ENCODE data around the gene PANX2.

The PANX2 gene

GRCh38 chr22:50229370-50229769 lies 58.8 kb downstream of the PANX2 start:
- Histone ChIP-seq H2BK5ac (ENCODE audit: low read depth, low read length, poor library complexity, severe bottlenecking) (no peak overlapping the region), H4K8ac (ENCODE audit: low read length) (no peak overlapping the region), H3K23ac (ENCODE audit: low read length in 2 of 2) (no peak overlapping the region), H3K4ac (ENCODE audit: low read depth in 1 of 2, low read length in 2 of 2) (no peak overlapping the region), H3K4me2 (ENCODE audit: low read length, poor library complexity, severe bottlenecking) (no peak overlapping the region), H3K27me3 (ENCODE audit: control insufficient read depth in 1 of 2, insufficient read depth in 1 of 2, low read length in 2 of 2) (no peaks in the 10 kb centered on the region), H2BK120ac (ENCODE audit: low read depth, low read length) (no peak overlapping the region), H2AK5ac (ENCODE audit: low read length, severe bottlenecking) (no peak overlapping the region), H3K14ac (ENCODE audit: low read length in 2 of 2) (no peak overlapping the region), H2BK12ac (ENCODE audit: low read length in 2 of 2) (no peak overlapping the region), H2BK15ac (ENCODE audit: low read depth, poor library complexity, severe bottlenecking) (no peak overlapping the region), H2AFZ (ENCODE audit: low read depth, low read length) (no peak overlapping the region), H3K9me3 (ENCODE audit: control insufficient read depth, low read length) (no peaks in the 10 kb centered on the region), H3K18ac (ENCODE audit: low read depth in 1 of 2, low read length in 2 of 2) (no peak overlapping the region), H3K79me1 (replicated peaks; ENCODE audit: low read length, poor library complexity, severe bottlenecking) (peaks cover 46% of the 10 kb centered on the region), H3K4me1 (ENCODE audit: control insufficient read depth, insufficient read depth, low read depth, low read length) (peaks cover 2% of the 10 kb centered on the region), H4K91ac (ENCODE audit: low read length) (no peak overlapping the region), H3K9ac (ENCODE audit: low read length) (no peak overlapping the region), H3K36me3 (ENCODE audit: control insufficient read depth in 1 of 2, insufficient read depth in 2 of 2, low read depth in 1 of 2, low read length in 2 of 2) (peaks cover 45 to 80% of the 10 kb centered on the region in 2 experiments), H3K4me3 (ENCODE audit: insufficient read depth in 1 of 2, low read depth in 1 of 2, low read length in 2 of 2) (no peak overlapping the region), H3K27ac (ENCODE audit: low read length, poor library complexity, severe bottlenecking) (no peak overlapping the region)
- 95% methylated on average over 14 of the region's 16 CpGs for WGBS
- no peak for DNase-seq
